Measurements from ENCODE around the gene MRAS.

The MRAS gene

DNA sequence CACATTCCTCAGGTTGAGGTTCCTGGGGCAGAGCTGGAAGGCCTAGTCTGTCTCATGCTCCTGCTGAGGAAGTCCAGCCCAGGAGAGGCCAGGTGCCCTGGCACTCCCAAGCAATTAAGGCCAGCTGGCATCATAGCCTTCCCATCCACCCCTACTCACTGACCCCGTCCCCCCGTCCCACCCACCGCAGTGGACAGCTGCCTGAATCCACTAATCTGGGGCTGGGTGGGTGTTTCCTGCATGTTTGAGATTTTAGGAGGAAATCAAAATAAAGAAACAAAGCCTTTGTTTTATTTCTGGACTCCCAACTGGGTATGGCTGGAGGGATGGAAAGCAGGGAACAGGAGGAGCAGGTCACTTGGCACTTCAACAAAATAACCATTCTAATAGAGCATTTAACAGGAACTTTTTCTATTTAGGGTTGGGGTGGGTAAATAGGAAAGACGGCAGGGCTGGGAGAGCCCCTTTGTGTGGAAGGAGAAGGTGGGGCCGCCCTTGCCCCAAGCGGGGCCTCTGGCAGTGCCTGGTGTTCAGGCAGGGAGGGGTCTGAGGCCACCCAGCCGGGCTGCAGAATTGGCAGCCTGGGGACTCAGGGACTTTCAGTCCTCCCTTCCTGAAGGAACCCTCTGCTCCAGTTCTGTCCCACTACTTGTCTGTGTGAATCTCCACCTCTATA is 8.5 kb downstream of the MRAS start:
- Mint-ChIP-seq H3K4me1 (no peaks in the 10 kb centered on the region), H3K36me3 (no peaks in the 10 kb centered on the region), H3K27ac (no peak overlapping the region), H3K4me3 (no peak overlapping the region), H3K9me3 (no peaks in the 10 kb centered on the region), H3K27me3 (no peaks in the 10 kb centered on the region)

GRCh38 chr3:138359148-138359918 is 11.0 kb downstream of the MRAS start:
- Mint-ChIP-seq H3K4me3 (no peak overlapping the region), H3K9me3 (no peaks in the 10 kb centered on the region), H3K4me1 (no peaks in the 10 kb centered on the region), H3K36me3 (no peaks in the 10 kb centered on the region), H3K27me3 (no peaks in the 10 kb centered on the region), H3K27ac (no peak overlapping the region)

GRCh38 chr3:138359919-138360868 is 11.8 kb downstream of the MRAS start:
- Mint-ChIP-seq H3K4me1 (no peaks in the 10 kb centered on the region), H3K27ac (no peak overlapping the region), H3K9me3 (no peaks in the 10 kb centered on the region), H3K36me3 (no peaks in the 10 kb centered on the region), H3K27me3 (no peaks in the 10 kb centered on the region), H3K4me3 (no peak overlapping the region)

GRCh38 chr3:138360869-138361525 is 12.6 kb downstream of the MRAS start:
- Mint-ChIP-seq H3K27me3 (no peaks in the 10 kb centered on the region), H3K9me3 (no peaks in the 10 kb centered on the region), H3K27ac (no peak overlapping the region), H3K4me3 (no peak overlapping the region), H3K4me1 (no peaks in the 10 kb centered on the region), H3K36me3 (no peaks in the 10 kb centered on the region)

GRCh38 chr3:138361561-138361971 is 13.2 kb downstream of the MRAS start:
- Mint-ChIP-seq H3K27me3 (no peaks in the 10 kb centered on the region), H3K9me3 (no peaks in the 10 kb centered on the region), H3K27ac (no peak overlapping the region), H3K4me3 (no peak overlapping the region), H3K4me1 (no peaks in the 10 kb centered on the region), H3K36me3 (no peaks in the 10 kb centered on the region)

- Mint-ChIP-seq H3K27me3 (no peaks in the 10 kb centered on the region), H3K4me3 (no peak overlapping the region), H3K36me3 (no peaks in the 10 kb centered on the region), H3K27ac (no peak overlapping the region), H3K4me1 (no peaks in the 10 kb centered on the region), H3K9me3 (no peaks in the 10 kb centered on the region)
Observed at GRCh38 chr3:138362538-138362937, 14.2 kb downstream of the MRAS start.

DNA sequence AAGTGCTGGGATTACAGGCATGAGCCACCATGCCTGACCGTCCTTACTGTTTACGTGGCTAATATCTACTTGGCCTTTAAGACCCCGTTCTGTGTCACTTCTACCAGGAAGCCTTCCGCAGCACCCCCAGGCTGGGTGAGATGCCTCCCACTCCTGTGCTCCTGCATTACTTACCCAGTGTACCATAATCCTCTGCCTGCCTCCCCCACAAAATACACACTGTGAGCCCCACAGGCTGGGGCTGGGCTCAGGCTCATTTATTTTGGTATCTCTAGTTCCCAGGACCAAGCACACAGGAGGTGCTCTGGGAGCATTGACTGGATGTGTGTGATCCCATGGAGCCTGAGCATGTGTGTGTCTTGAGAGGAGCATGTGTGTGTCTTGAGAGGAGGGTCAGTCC is 14.9 kb downstream of the MRAS start:
- Mint-ChIP-seq H3K36me3 (no peaks in the 10 kb centered on the region), H3K4me1 (no peaks in the 10 kb centered on the region), H3K4me3 (no peak overlapping the region), H3K27ac (no peak overlapping the region), H3K9me3 (no peaks in the 10 kb centered on the region), H3K27me3 (no peaks in the 10 kb centered on the region)

- no peaks in the 10 kb centered on the region for H3K9me3 Mint-ChIP-seq
- no peaks in the 10 kb centered on the region for H3K27me3 Mint-ChIP-seq
- H3K4me1 Mint-ChIP-seq: no peaks in the 10 kb centered on the region
- no peaks in the 10 kb centered on the region for H3K36me3 Mint-ChIP-seq
- no peak overlapping the region for H3K4me3 Mint-ChIP-seq
- H3K27ac Mint-ChIP-seq: no peak overlapping the region
Observed at GRCh38 chr3:138364356-138365252, 16.2 kb downstream of the MRAS start.

DNA sequence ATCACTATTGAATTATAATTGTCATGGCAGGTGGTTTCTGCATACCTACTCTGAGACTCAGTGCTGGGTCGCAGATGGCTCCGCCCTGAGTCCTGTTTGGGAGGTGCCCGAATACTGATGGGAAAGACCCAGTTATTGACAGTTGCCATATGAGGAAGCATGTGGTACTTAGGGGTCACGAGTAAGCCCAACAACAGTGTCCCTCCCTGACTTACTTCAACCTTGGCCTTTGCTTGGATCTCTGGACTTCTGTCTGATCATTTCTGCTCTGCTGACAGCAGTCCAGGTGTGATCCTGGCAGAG is 16.8 kb downstream of the MRAS start:
- H3K27ac Mint-ChIP-seq: no peak overlapping the region
- no peaks in the 10 kb centered on the region for H3K9me3 Mint-ChIP-seq
- H3K4me3 Mint-ChIP-seq: no peak overlapping the region
- H3K4me1 Mint-ChIP-seq: no peaks in the 10 kb centered on the region
- H3K36me3 Mint-ChIP-seq: no peaks in the 10 kb centered on the region
- H3K27me3 Mint-ChIP-seq: no peaks in the 10 kb centered on the region

DNA sequence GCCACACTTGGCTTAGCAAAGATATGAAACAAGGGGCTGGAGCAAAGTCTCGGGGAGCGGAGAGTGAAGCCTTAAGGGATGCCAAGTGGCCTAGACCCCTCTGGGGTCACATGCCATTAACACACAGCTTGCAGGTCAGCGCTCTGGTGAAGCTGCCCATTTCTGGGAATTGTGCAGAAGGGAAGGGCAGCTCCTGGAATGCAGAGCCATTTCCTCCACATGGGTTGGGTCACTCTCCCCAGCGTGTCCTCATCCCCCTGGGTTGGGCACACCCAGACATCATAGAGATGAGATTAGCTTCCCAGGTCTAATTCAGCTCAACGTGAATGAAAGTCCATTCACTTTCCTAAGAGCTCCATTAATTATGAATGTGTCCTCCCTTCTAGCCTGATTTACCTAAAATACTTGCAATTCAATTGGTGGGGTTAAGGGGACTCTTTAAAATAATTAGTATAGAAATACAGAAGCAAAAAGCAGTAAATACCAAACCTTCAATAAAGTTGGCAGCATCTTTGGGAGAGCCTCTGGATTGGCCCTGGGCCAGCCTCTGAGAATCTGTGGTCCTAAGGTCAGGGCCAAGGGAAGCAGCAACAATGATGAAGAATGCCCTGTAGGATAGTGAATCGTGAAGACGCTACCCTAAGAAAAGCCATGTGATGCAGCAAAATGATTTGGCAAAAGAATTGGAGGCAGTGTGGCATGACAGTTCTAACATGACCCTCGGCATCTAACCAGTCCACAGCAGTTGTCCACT is 17.8 kb downstream of the MRAS start:
- no peaks in the 10 kb centered on the region for H3K4me1 Mint-ChIP-seq
- H3K27ac Mint-ChIP-seq: no peak overlapping the region
- no peaks in the 10 kb centered on the region for H3K9me3 Mint-ChIP-seq

GRCh38 chr3:138367326-138367850 is 19.0 kb downstream of the MRAS start:
- Mint-ChIP-seq H3K27ac (no peak overlapping the region), H3K27me3 (peaks cover 3% of the 10 kb centered on the region), H3K4me3 (no peak overlapping the region), H3K4me1 (no peaks in the 10 kb centered on the region), H3K36me3 (no peaks in the 10 kb centered on the region), H3K9me3 (no peaks in the 10 kb centered on the region)

More for the DNA sequence above, 17.8 kb downstream of the MRAS start:
- Mint-ChIP-seq H3K4me3 (no peak overlapping the region), H3K27me3 (peaks cover 3% of the 10 kb centered on the region), H3K36me3 (no peaks in the 10 kb centered on the region)

DNA sequence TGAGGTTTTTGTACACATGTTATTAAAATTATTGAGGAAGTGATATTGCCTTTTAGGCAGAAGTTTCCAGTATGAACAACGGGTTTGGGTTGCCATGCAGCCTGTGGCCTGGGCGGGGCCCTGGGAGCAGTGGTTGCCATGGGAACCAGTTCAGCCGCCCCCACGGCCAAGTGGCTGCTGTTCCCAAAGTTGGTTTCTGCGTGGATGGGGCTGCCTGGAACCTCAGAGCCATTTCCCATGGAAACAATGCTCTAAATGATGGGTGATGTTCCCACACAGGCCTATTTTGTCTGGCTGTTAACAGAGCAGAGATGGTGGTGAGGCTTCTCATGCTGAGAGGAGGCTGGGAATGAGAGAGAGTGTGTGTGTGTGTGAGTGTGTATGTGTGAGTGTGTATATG is 19.5 kb downstream of the MRAS start:
- no peak overlapping the region for H3K27ac Mint-ChIP-seq

GRCh38 chr3:138369151-138369900 is 20.9 kb downstream of the MRAS start:
- H3K27me3 Mint-ChIP-seq: peaks cover 3% of the 10 kb centered on the region
- no peaks in the 10 kb centered on the region for H3K36me3 Mint-ChIP-seq
- no peak overlapping the region for H3K4me3 Mint-ChIP-seq
- H3K27ac Mint-ChIP-seq: no peak overlapping the region
- H3K9me3 Mint-ChIP-seq: no peaks in the 10 kb centered on the region
- H3K4me1 Mint-ChIP-seq: no peaks in the 10 kb centered on the region

More for the DNA sequence above, 19.5 kb downstream of the MRAS start:
- no peak overlapping the region for H3K4me3 Mint-ChIP-seq
- no peaks in the 10 kb centered on the region for H3K9me3 Mint-ChIP-seq
- H3K27me3 Mint-ChIP-seq: peaks cover 3% of the 10 kb centered on the region
- H3K4me1 Mint-ChIP-seq: no peaks in the 10 kb centered on the region
- H3K36me3 Mint-ChIP-seq: no peaks in the 10 kb centered on the region
